AG04449 (cell line): Measurements from ENCODE around the gene MARCHF11.

Experiments used
- CTCF ChIA-PET: fragments of 350-600 bp; formaldehyde crosslinking; extraction: SDS; loops from one replicate; lab custom pipeline; 2021; ENCODE audit warnings: antibody characterized with exemption; lab: Yijun Ruan, JAX
- POLR2A ChIA-PET: fragments of 400-600, 350-600 bp; formaldehyde crosslinking; extraction: SDS; loops from one replicate; lab custom pipeline; 2020; ENCODE audit warnings: antibody characterized with exemption, inconsistent platforms; lab: Yijun Ruan, JAX
- DNase-seq: peaks from one replicate; pipeline ENCODE4 v3.0.0-alpha.2; 2010; ENCODE audit warnings: low read depth, low spot score
- H3K4me3 ChIP-seq: 2 replicates; pipeline ENCODE4 v1.5.1; 2011; ENCODE audit warnings: low read depth, mild to moderate bottlenecking, control low read depth, low read length
- CTCF ChIP-seq: IDR thresholded peaks from one replicate; pipeline ENCODE4 v1.5.1; 2011; ENCODE audit warnings: mild to moderate bottlenecking, moderate library complexity, low read length, control low read depth, inconsistent platforms; ENCODE audit not compliant: insufficient read depth; ENCODE audit errors: missing control alignments

MARCHF11 gene

GRCh38 chr5:16178745-16179372, 732 bp downstream of the MARCHF11 start:
- no peak overlapping the region for H3K4me3 ChIP-seq
- POLR2A ChIA-PET = no interaction called here
- no peak for TF ChIP-seq CTCF
- DNase-seq = no peak
- CTCF ChIA-PET = interaction anchor here (1.2 kb wide), 1 partner anchor 277 kb away, joined by 3 read pairs; no protein-coding TSS in a partner anchor

GRCh38 chr5:16169550-16169949, 10.0 kb downstream of the MARCHF11 start:
- CTCF ChIA-PET = interaction anchor here (3.4 kb wide), 1 partner anchor 9 kb away, joined by 12 read pairs; no protein-coding TSS in a partner anchor
- TF ChIP-seq CTCF = no peak
- POLR2A ChIA-PET = no interaction called here
- no peak overlapping the region for H3K4me3 ChIP-seq
- no peak for DNase-seq

- CTCF ChIA-PET = interaction anchor here (0.6 to 5.6 kb wide), 15 partner anchors 9 to 1042 kb away, joined by 3 to 119 read pairs (median 4); no protein-coding TSS in a partner anchor
- no peak overlapping the region for H3K4me3 ChIP-seq
- peak; percentile 17 for DNase-seq
- TF ChIP-seq CTCF = peak; percentile 66
- POLR2A ChIA-PET = interaction anchor here (0.8 kb wide), 1 partner anchor 295 kb away, joined by 4 read pairs; no protein-coding TSS in a partner anchor
Measured at GRCh38 chr5:16160706-16161105, 18.9 kb downstream of the MARCHF11 start.

GRCh38 chr5:16159636-16160035, 20.0 kb downstream of the MARCHF11 start:
- DNase-seq = no peak
- TF ChIP-seq CTCF = no peak
- H3K4me3 ChIP-seq = no peak overlapping the region
- POLR2A ChIA-PET = no interaction called here
- CTCF ChIA-PET = interaction anchor here (1.2 to 5.6 kb wide), 6 partner anchors 8 to 1044 kb away, joined by 3 to 119 read pairs (median 8); no protein-coding TSS in a partner anchor

GRCh38 chr5:16156152-16156551, 23.4 kb downstream of the MARCHF11 start:
- CTCF ChIA-PET = interaction anchor here (1.0 kb wide), 1 partner anchor 298 kb away, joined by 3 read pairs; no protein-coding TSS in a partner anchor
- no peak overlapping the region for H3K4me3 ChIP-seq
- no peak for DNase-seq
- TF ChIP-seq CTCF = no peak
- POLR2A ChIA-PET = no interaction called here

- no peak for DNase-seq
- TF ChIP-seq CTCF = no peak
- CTCF ChIA-PET = interaction anchor here (2.7 kb wide), 1 partner anchor 8 kb away, joined by 14 read pairs; no protein-coding TSS in a partner anchor
- no peak overlapping the region for H3K4me3 ChIP-seq
- POLR2A ChIA-PET = no interaction called here
Measured at GRCh38 chr5:16152601-16153568, 26.7 kb downstream of the MARCHF11 start.
